ENCODE data around the gene DPP6.

DNA sequence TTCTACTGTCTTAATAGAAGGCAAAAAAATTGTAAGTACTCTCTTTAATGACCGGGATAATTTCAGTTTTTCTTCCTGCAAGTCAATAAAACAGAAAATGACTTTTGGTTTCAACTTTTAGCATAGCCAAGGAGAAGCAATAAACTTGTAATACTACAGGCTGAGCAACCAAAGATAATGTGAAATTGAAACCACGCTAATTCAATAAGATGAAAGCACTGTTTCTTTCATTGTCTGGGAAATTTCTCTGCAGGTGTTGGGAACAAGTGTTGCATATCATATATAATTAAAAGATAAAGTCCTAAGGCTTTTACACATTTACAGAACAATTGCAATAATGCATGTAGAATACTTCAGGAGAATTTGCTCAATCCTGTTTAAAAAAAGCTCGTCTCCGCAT, 488.4 kb downstream of the DPP6 start:
- TF ChIP-seq, protein P1, sequence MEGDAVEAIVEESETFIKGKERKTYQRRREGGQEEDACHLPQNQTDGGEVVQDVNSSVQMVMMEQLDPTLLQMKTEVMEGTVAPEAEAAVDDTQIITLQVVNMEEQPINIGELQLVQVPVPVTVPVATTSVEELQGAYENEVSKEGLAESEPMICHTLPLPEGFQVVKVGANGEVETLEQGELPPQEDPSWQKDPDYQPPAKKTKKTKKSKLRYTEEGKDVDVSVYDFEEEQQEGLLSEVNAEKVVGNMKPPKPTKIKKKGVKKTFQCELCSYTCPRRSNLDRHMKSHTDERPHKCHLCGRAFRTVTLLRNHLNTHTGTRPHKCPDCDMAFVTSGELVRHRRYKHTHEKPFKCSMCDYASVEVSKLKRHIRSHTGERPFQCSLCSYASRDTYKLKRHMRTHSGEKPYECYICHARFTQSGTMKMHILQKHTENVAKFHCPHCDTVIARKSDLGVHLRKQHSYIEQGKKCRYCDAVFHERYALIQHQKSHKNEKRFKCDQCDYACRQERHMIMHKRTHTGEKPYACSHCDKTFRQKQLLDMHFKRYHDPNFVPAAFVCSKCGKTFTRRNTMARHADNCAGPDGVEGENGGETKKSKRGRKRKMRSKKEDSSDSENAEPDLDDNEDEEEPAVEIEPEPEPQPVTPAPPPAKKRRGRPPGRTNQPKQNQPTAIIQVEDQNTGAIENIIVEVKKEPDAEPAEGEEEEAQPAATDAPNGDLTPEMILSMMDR (IDR thresholded peaks at IDR 0.05): no peak
- TF ChIP-seq POLR2A (IDR thresholded peaks at IDR 0.05): no peak

All from Peyer's patch (tissue), 4 donors.